ENCODE data around the gene LSP1.
"Not testable (repeated sequence)": the region's sequence is repeated elsewhere in the genome, so short reads cannot be mapped to it uniquely, and the experiment has no call there.

The LSP1 gene

DNA sequence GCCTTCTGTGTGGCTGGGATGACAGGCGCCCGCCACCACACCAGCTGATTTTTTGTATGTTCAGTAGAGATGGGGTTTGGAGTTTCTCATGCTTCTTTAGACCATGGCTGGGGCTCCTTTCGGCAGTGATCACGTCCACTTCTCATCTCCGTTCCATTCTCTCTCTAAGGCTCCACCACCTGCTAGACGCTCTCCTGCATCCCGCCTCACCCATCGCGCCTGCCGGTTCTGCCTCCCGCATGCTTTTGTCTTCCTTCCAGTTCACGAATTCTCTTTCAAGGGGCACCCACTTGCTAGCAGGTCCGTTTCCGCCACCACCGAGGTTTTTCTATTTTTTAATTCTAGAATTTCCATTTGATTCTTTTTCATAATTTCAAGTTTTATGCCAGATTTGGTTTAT, 40.1 kb upstream of the LSP1 start:
- TF ChIP-seq, protein P1, sequence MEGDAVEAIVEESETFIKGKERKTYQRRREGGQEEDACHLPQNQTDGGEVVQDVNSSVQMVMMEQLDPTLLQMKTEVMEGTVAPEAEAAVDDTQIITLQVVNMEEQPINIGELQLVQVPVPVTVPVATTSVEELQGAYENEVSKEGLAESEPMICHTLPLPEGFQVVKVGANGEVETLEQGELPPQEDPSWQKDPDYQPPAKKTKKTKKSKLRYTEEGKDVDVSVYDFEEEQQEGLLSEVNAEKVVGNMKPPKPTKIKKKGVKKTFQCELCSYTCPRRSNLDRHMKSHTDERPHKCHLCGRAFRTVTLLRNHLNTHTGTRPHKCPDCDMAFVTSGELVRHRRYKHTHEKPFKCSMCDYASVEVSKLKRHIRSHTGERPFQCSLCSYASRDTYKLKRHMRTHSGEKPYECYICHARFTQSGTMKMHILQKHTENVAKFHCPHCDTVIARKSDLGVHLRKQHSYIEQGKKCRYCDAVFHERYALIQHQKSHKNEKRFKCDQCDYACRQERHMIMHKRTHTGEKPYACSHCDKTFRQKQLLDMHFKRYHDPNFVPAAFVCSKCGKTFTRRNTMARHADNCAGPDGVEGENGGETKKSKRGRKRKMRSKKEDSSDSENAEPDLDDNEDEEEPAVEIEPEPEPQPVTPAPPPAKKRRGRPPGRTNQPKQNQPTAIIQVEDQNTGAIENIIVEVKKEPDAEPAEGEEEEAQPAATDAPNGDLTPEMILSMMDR (conservative IDR thresholded peaks at IDR 0.05) = no peak
- no peak for TF ChIP-seq ZFX (IDR thresholded peaks at IDR 0.05)
- H3K27ac ChIP-seq = no peak overlapping the region

DNA sequence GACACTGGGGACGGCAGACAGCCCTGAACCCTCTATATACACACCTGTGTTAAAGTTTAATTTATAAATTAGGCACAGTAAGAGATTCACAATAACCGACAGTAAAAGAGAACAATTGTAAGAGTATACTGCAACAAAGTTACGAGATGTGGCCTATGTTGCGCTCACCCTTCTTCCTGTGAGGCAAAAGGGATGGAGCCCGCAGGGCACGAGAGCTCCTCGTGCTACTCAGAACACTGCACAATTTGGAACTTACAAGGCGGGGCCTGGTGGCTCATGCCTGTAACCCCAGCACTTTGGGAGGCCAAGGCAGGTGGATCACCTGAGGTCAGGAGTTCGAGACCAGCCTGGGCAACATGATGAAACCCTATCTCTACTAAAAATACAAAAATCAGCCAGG, 39.5 kb upstream of the LSP1 start:
- H3K27ac ChIP-seq = not testable (repeated sequence)

DNA sequence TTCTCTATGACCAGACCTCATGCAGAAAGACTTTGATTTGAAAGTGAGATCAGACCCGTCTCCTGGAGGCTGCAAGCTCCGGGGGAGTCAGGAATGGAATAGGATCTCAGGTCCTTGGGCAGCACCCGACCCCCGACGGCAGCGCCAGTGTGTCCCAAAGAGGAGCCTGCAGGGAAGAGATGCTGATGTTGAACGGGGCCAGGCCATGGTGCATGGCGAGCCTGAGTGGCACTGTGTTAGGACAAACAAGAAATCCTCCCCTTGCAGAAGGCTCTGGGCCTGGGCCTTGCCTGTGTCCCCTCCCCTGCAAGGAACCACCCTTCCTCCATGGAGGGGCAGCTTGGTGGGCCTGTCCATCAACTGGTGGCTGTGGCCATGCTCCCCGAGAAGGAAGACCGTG, 38.2 kb upstream of the LSP1 start:
- TF ChIP-seq, protein P1 (conservative IDR thresholded peaks at IDR 0.05) = no peak
- no peak for TF ChIP-seq ZFX (IDR thresholded peaks at IDR 0.05)
- H3K27ac ChIP-seq = no peak overlapping the region

DNA sequence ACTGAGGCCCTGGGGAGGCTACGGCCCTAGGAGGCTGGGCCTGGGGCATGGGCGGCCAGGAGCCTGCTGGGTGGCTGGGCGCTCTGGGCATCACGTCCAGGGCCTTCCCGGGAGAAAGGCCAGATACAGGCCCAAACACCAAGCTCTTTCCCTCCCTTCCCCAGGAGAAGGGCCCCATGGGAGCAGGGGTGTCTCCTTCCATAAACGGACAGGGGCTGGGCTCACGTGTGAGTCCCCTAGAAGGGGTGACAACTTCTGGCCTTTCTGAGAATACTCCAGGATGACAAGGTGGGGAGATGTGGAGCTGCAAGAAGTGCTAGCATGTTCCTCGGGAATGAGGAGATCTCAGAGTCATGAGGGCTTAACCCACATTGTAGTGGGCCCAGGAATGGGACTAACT, 37.6 kb upstream of the LSP1 start:
- TF ChIP-seq, protein P1 (conservative IDR thresholded peaks at IDR 0.05) = no peak
- no peak for TF ChIP-seq ZFX (IDR thresholded peaks at IDR 0.05)

DNA sequence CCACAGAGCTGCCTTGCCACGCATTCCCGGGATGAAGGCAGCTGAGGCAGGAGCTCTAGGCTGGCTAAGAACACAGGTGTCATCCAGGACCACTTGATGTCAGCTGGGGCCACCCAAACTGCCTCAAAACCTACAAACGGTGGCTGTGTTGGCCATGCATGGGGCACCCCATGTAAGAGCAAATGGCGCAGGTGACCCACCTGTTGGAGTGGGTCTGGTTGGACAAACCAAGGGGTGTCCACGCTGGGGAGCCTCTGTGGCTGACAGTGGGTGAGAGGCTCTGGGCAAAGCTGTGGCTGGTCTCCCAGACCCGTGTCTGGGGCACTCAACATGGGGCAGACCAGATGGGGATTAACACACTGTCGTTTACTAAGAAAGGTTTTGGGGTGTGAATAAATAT, 37.1 kb upstream of the LSP1 start:
- no peak overlapping the region for H3K27ac ChIP-seq
- TF ChIP-seq, protein P1 (conservative IDR thresholded peaks at IDR 0.05) = no peak
- no peak for TF ChIP-seq ZFX (IDR thresholded peaks at IDR 0.05)

More for the DNA sequence above, 37.6 kb upstream of the LSP1 start:
- no peak overlapping the region for H3K27ac ChIP-seq

DNA sequence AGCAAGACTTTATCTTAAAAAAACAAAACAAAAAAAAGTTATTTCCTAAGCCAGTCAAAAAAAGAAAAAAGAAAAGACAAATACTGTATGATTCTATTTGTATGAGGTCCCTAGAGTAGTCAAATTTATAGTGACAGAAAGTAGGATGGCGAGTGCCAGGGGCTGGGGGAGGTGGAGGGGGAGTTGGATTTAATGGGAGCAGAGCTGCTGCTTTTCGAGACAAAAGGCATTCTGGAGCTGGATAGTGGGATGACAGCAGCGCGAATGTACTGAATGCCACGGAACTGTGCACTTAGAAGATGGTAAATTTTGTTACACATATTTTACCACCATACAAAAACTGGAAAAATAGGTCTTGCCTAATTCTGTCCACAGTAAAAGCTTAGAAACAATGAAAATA, 35.9 kb upstream of the LSP1 start:
- no peak for TF ChIP-seq ZFX (IDR thresholded peaks at IDR 0.05)
- TF ChIP-seq, protein P1 (conservative IDR thresholded peaks at IDR 0.05) = no peak
- H3K27ac ChIP-seq = no peak overlapping the region

DNA sequence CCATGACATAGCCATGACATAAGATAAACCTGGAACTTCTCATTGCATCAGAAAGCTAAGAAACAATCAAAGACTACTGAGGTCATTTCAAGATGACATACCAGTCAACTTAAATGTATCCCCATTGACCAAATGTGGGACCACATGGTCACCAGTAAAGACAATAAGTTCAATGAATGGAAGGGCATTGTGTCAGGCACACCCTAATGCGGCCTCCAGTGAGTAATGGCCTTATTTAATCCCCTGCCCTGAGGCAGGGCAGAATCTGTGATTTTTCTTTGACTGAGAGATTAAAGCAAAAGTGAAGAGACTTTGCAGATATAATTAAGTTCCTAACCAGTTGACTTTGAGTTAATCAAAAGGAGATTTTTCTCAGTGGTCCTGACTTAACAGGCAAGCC, 35.4 kb upstream of the LSP1 start:
- no peak overlapping the region for H3K27ac ChIP-seq
- TF ChIP-seq, protein P1 (conservative IDR thresholded peaks at IDR 0.05) = no peak
- TF ChIP-seq ZFX (IDR thresholded peaks at IDR 0.05) = no peak

DNA sequence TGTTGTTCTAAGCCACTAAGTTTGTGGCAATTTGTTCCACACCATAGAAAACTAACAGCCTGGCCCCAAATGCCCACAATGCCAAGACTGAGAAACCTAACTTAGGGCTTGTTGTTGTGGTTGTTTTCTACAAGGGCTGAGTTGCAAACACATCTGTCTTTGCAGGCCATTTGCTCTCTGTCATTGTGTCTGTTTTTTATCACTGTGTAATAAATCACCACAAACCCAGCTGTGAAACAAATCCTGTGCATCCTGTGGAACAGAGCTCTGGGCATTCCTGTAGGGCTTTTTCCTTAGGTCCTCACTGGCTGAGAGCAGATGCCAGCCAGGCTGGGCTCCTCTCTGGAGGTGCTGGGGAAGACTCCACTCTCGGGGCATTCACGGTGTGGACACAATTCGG, 33.8 kb upstream of the LSP1 start:
- H3K27ac ChIP-seq = no peak overlapping the region
- TF ChIP-seq ZFX (IDR thresholded peaks at IDR 0.05) = no peak
- TF ChIP-seq, protein P1 (conservative IDR thresholded peaks at IDR 0.05) = no peak
